OCI-LY1 (cell line): ENCODE data around the gene PRICKLE4.

Experiments used
- CTCF ChIP-seq: fragments of 200-600 bp; sonication (generic), shearing (Covaris generic); IDR thresholded peaks from 2 replicates; pipeline ENCODE4 v1.5.1; 2017; ENCODE audit warnings: mild to moderate bottlenecking, antibody characterized with exemption, low read length, moderate library complexity, mixed read lengths
- EZH2 ChIP-seq: fragments of 200-600 bp; sonication (generic), shearing (Covaris generic); IDR thresholded peaks from 2 replicates; pipeline ENCODE4 v1.8.0; 2017; ENCODE audit warnings: borderline replicate concordance, mixed run types, mild to moderate bottlenecking, antibody characterized with exemption, low read length, moderate library complexity, mixed read lengths

- TF ChIP-seq EZH2 = no peak
- no peak for TF ChIP-seq CTCF
These were observed 44.3 kb upstream of the PRICKLE4 start for GRCh38 chr6:41736186-41736733.
